Adipocyte (in vitro differentiated cells): ENCODE data around the gene KDM2A.

Experiments used
- DNase-seq: peaks from one replicate; pipeline ENCODE4 v3.0.0-alpha.2; 2015; ENCODE audit warnings: low read depth
- H3K27me3 ChIP-seq: replicated peaks from 2 replicates; pipeline ENCODE4 v1.7.0; 2013; ENCODE audit warnings: mild to moderate bottlenecking, low read length, moderate library complexity; ENCODE audit not compliant: control insufficient read depth, insufficient read depth
- H3K36me3 ChIP-seq: 2 replicates; pipeline ENCODE4 v1.7.0; 2013; ENCODE audit warnings: low read length, mild to moderate bottlenecking, moderate library complexity; ENCODE audit not compliant: control insufficient read depth, insufficient read depth, severe bottlenecking
- H3K4me1 ChIP-seq: 2 replicates; pipeline ENCODE4 v1.7.0; 2013; ENCODE audit warnings: mild to moderate bottlenecking, low read length, moderate library complexity; ENCODE audit not compliant: control insufficient read depth, insufficient read depth
- H3K4me3 ChIP-seq: 2 replicates; pipeline ENCODE4 v1.7.0; 2013; ENCODE audit warnings: mild to moderate bottlenecking, low read length, moderate library complexity
- H3K9ac ChIP-seq: 2 replicates; pipeline ENCODE4 v1.7.0; 2013; ENCODE audit warnings: mild to moderate bottlenecking, low read length, moderate library complexity
- H3K9me3 ChIP-seq: 2 replicates; pipeline ENCODE4 v1.7.0; 2013; ENCODE audit warnings: mild to moderate bottlenecking, low read length, moderate library complexity; ENCODE audit not compliant: control insufficient read depth

Gene KDM2A

GRCh38 chr11:67283481-67283963 lies 164.5 kb downstream of the KDM2A start:
- Histone ChIP-seq H3K27me3 (no peaks in the 10 kb centered on the region), H3K9ac (no peak overlapping the region), H3K9me3 (no peaks in the 10 kb centered on the region), H3K4me1 (peaks cover 11% of the 10 kb centered on the region), H3K4me3 (no peak overlapping the region), H3K36me3 (peaks cover 73% of the 10 kb centered on the region)
- DNase-seq: no peak

GRCh38 chr11:67284811-67285540 lies 165.9 kb downstream of the KDM2A start:
- H3K4me1 ChIP-seq: peaks cover 14% of the 10 kb centered on the region
- no peak for DNase-seq
- H3K9ac ChIP-seq: no peak overlapping the region
- H3K36me3 ChIP-seq: peaks cover 61% of the 10 kb centered on the region
- no peaks in the 10 kb centered on the region for H3K9me3 ChIP-seq
- H3K4me3 ChIP-seq: no peak overlapping the region
- H3K27me3 ChIP-seq: no peaks in the 10 kb centered on the region

GRCh38 chr11:67285541-67286498 lies 166.8 kb downstream of the KDM2A start:
- Histone ChIP-seq H3K4me3 (no peak overlapping the region), H3K27me3 (no peaks in the 10 kb centered on the region), H3K9me3 (no peaks in the 10 kb centered on the region), H3K9ac (no peak overlapping the region), H3K36me3 (peaks cover 61% of the 10 kb centered on the region), H3K4me1 (peaks cover 22% of the 10 kb centered on the region)
- no peak for DNase-seq

- Histone ChIP-seq H3K27me3 (no peaks in the 10 kb centered on the region), H3K4me1 (peaks cover 30% of the 10 kb centered on the region), H3K36me3 (peaks cover 58% of the 10 kb centered on the region), H3K9ac (peak overlapping the region; percentile 44), H3K4me3 (no peak overlapping the region), H3K9me3 (no peaks in the 10 kb centered on the region)
- no peak for DNase-seq
Measured at GRCh38 chr11:67286621-67287333, 167.7 kb downstream of the KDM2A start.

- Histone ChIP-seq H3K4me1 (peaks cover 30% of the 10 kb centered on the region), H3K27me3 (no peaks in the 10 kb centered on the region), H3K4me3 (peak overlapping the region; percentile 83), H3K9ac (peak overlapping the region; percentile 90), H3K36me3 (peaks cover 59% of the 10 kb centered on the region), H3K9me3 (no peaks in the 10 kb centered on the region)
- no peak for DNase-seq
Measured at GRCh38 chr11:67287355-67288197, 168.5 kb downstream of the KDM2A start.

GRCh38 chr11:67288198-67288451 lies 169.1 kb downstream of the KDM2A start:
- peaks cover 56% of the 10 kb centered on the region for H3K36me3 ChIP-seq
- H3K9me3 ChIP-seq: no peaks in the 10 kb centered on the region

GRCh38 chr11:67288452-67289225 lies 169.6 kb downstream of the KDM2A start:
- Histone ChIP-seq H3K9ac (peak overlapping the region; percentile 90), H3K27me3 (no peaks in the 10 kb centered on the region), H3K4me1 (peaks cover 35% of the 10 kb centered on the region), H3K4me3 (peak overlapping the region; percentile 83), H3K36me3 (peaks cover 56% of the 10 kb centered on the region), H3K9me3 (no peaks in the 10 kb centered on the region)
- peak; percentile 97 for DNase-seq

More at GRCh38 chr11:67288198-67288451, 169.1 kb downstream of the KDM2A start:
- H3K27me3 ChIP-seq: no peaks in the 10 kb centered on the region
- DNase-seq: no peak
- H3K9ac ChIP-seq: peak overlapping the region; percentile 90
- H3K4me3 ChIP-seq: peak overlapping the region; percentile 83
- peaks cover 35% of the 10 kb centered on the region for H3K4me1 ChIP-seq

- H3K36me3 ChIP-seq: peaks cover 54% of the 10 kb centered on the region
Measured at GRCh38 chr11:67289226-67289650, 170.2 kb downstream of the KDM2A start, which contains the start of gene ANKRD13D. Gene ANKRD13D, plus strand, starts transcription at chr11:67289303. Its CDS starts 158 bp downstream, at chr11:67289461.

GRCh38 chr11:67289651-67290479 lies 170.8 kb downstream of the KDM2A start:
- H3K27me3 ChIP-seq: no peaks in the 10 kb centered on the region
- H3K36me3 ChIP-seq: peaks cover 47% of the 10 kb centered on the region
- H3K4me1 ChIP-seq: peaks cover 35% of the 10 kb centered on the region
- H3K4me3 ChIP-seq: peak overlapping the region; percentile 84
- no peaks in the 10 kb centered on the region for H3K9me3 ChIP-seq
- H3K9ac ChIP-seq: peak overlapping the region; percentile 91
- DNase-seq: peak; percentile 41

More at GRCh38 chr11:67289226-67289650, 170.2 kb downstream of the KDM2A start, which contains the start of gene ANKRD13D:
- Histone ChIP-seq H3K9ac (peak within 1 kb of the TSS; percentile 91), H3K4me1 (peaks cover 35% of the 10 kb centered on the region), H3K27me3 (no peaks in the 10 kb centered on the region), H3K4me3 (peak within 1 kb of the TSS; percentile 84), H3K9me3 (no peaks in the 10 kb centered on the region)
- no peak for DNase-seq
